Gastroesophageal sphincter (tissue), 3 donors: ENCODE measurements around the gene STRIT1.
"Not testable (repeated sequence)": the region's sequence is repeated elsewhere in the genome, so short reads cannot be mapped to it uniquely, and the experiment has no call there.

Experiments used
- CTCF ChIP-seq, 4 experiments: fragments of 200-600 bp in 2 of 4; fragments of 450-650 bp in 2 of 4; sonication (generic) in 1 of 4; IDR thresholded peaks; one replicate each; pipeline ENCODE4 v1.5.1; 2017 to 2019; ENCODE audit warnings: antibody characterized with exemption in 4 of 4, mild to moderate bottlenecking in 2 of 4, moderate library complexity in 2 of 4
- EP300 ChIP-seq: sonication (generic); formaldehyde crosslinking; IDR thresholded peaks from one replicate; pipeline ENCODE4 v1.6.1; 2017; ENCODE audit warnings: antibody characterized with exemption, mild to moderate bottlenecking
- POLR2A ChIP-seq, 2 donors: fragments of 450-650 bp; IDR thresholded peaks; one replicate each; pipeline ENCODE4 v1.6.1; 2017; ENCODE audit warnings: antibody characterized with exemption in 2 of 2, mild to moderate bottlenecking in 2 of 2, moderate library complexity in 1 of 2
- POLR2AphosphoS5 ChIP-seq: sonication (generic); formaldehyde crosslinking; IDR thresholded peaks from one replicate; pipeline ENCODE4 v1.6.1; 2017; ENCODE audit warnings: antibody characterized with exemption

GRCh38 chr3:155275159-155275754 is 18.2 kb downstream of the STRIT1 start:
- TF ChIP-seq POLR2A (IDR thresholded peaks at IDR 0.05); EP300; CTCF (IDR thresholded peaks at IDR 0.05); POLR2AphosphoS5: not testable (repeated sequence)
